Natural killer cell (primary cell): ENCODE results near the gene HIVEP3. TPM values are rescaled to one million over a fixed set of nuclear protein-coding genes. Genes with fewer than 3 reads are reported as not detected.

ENCODE experiments used
- ATAC-seq, 3 donors: fragments of 150-1000 bp in 2 of 3; fragments of 200-7000 bp in 1 of 3; cut with Tn5 transposase; 1 replicate in 1 of 3; 2 replicates in 2 of 3; pipeline ENCODE4 v1.10.0; 2021; ENCODE audit warnings: mild to moderate bottlenecking in 2 of 3, moderate library complexity in 2 of 3
- DNase-seq, 2 donors: peaks; one replicate each; pipeline versions ENCODE4 v3.0.0 to v3.0.0-alpha.2; 2013 to 2021; ENCODE audit warnings: mixed read lengths in 1 of 2
- H3K27ac ChIP-seq: one replicate; pipeline ENCODE4 v1.5.1; 2013; ENCODE audit warnings: mild to moderate bottlenecking, low read length
- H3K27me3 ChIP-seq: one replicate; pipeline ENCODE4 v1.6.1; 2013; ENCODE audit warnings: low read length; ENCODE audit not compliant: control insufficient read depth, insufficient read depth
- H3K36me3 ChIP-seq: one replicate; pipeline ENCODE4 v1.6.1; 2013; ENCODE audit warnings: low read length; ENCODE audit not compliant: control insufficient read depth, insufficient read depth
- H3K4me1 ChIP-seq: one replicate; pipeline ENCODE4 v1.6.1; 2013; ENCODE audit warnings: low read length; ENCODE audit not compliant: control insufficient read depth, insufficient read depth
- H3K4me3 ChIP-seq: one replicate; pipeline ENCODE4 v1.5.1; 2013; ENCODE audit warnings: low read length
- H3K9me3 ChIP-seq: one replicate; pipeline ENCODE4 v1.6.1; 2013; ENCODE audit warnings: low read length; ENCODE audit not compliant: control insufficient read depth, insufficient read depth
- H3K27ac Mint-ChIP-seq, 2 donors: one replicate each; pipeline ENCODE4 v1.8.0; 2022; ENCODE audit warnings: mild to moderate bottlenecking in 2 of 2, mixed read lengths in 2 of 2, moderate library complexity in 1 of 2
- H3K27me3 Mint-ChIP-seq, 2 donors: one replicate each; pipeline ENCODE4 v1.8.0; 2022; ENCODE audit warnings: low read depth in 2 of 2, mixed read lengths in 2 of 2
- H3K36me3 Mint-ChIP-seq: one replicate; pipeline ENCODE4 v1.8.0; 2022; ENCODE audit warnings: mixed read lengths
- H3K4me1 Mint-ChIP-seq, 2 donors: one replicate each; pipeline ENCODE4 v1.8.0; 2022; ENCODE audit warnings: mixed read lengths in 2 of 2
- H3K4me3 Mint-ChIP-seq: one replicate; pipeline ENCODE4 v1.8.0; 2022; ENCODE audit warnings: mild to moderate bottlenecking, moderate library complexity, mixed read lengths
- H3K9me3 Mint-ChIP-seq, 2 donors: one replicate each; pipeline ENCODE4 v1.8.0; 2022; ENCODE audit warnings: mixed read lengths in 2 of 2
- CTCF ChIP-seq: fragments of 200-600 bp; IDR thresholded peaks from one replicate; pipeline ENCODE4 v1.8.0; 2022; ENCODE audit warnings: antibody characterized with exemption
- WGBS: methylation state at CpG from one replicate; pipeline ENCODE4 v1.1.7; 2013; ENCODE audit warnings: missing lambda C conversion rate; ENCODE audit not compliant: insufficient coverage; 5-methylcytosine and 5-hydroxymethylcytosine counted together
- intact Hi-C: fragments of 100-400 bp; cut with micrococcal nuclease; formaldehyde crosslinking; loops from one replicate; pipeline ENCODE4 v1.14.2; 2022
- total RNA-seq, 4 donors: library from RNA; stranded (reverse); fragments of 120-200 nt in 1 of 4; gene quantifications; one replicate each; pipeline versions ENCODE4 v1.2.3 to v1.2.4, GENCODE V29; 2013 to 2022

Gene HIVEP3
- total RNA-seq, 3 donors from 2014 or later (not counting 1 experiment from before 2014, with no cell fraction given), result 26.2 to 35.2 (median 29.8) TPM

- TF ChIP-seq CTCF, result no peak
- peak overlapping the region; percentile 37 for H3K4me3 Mint-ChIP-seq
- H3K4me1 Mint-ChIP-seq, result peaks cover 41 to 66% of the 10 kb centered on the region in 2 donors
- no peaks in the 10 kb centered on the region for H3K9me3 Mint-ChIP-seq
- Histone ChIP-seq H3K27me3 (no peaks in the 10 kb centered on the region), H3K27ac (no peak overlapping the region), H3K36me3 (no peaks in the 10 kb centered on the region), H3K4me1 (peaks cover 14% of the 10 kb centered on the region), H3K9me3 (no peaks in the 10 kb centered on the region), H3K4me3 (no peak overlapping the region)
- no peak for ATAC-seq
- 83% methylated on average over 10 of the region's 10 CpGs for WGBS
- H3K36me3 Mint-ChIP-seq, result no peaks in the 10 kb centered on the region
- H3K27ac Mint-ChIP-seq, result peak overlapping the region; percentile 14 to 74
- no peaks in the 10 kb centered on the region for H3K27me3 Mint-ChIP-seq
- DNase-seq, result no peak
- intact Hi-C loops, result no loop called here
Measured at GRCh38 chr1:41623736-41624135, 295.0 kb downstream of the HIVEP3 start.

GRCh38 chr1:41622859-41623732, 295.6 kb downstream of the HIVEP3 start:
- peak overlapping the region; percentile 21 for H3K27ac ChIP-seq
- H3K9me3 ChIP-seq, result no peaks in the 10 kb centered on the region
- no peaks in the 10 kb centered on the region for H3K27me3 ChIP-seq
- Mint-ChIP-seq H3K4me1 (peaks cover 40 to 65% of the 10 kb centered on the region in 2 donors), H3K9me3 (no peaks in the 10 kb centered on the region), H3K27me3 (no peaks in the 10 kb centered on the region), H3K4me3 (no peak overlapping the region), H3K27ac (peak overlapping the region; percentile 14 to 74), H3K36me3 (no peaks in the 10 kb centered on the region)
- H3K4me1 ChIP-seq, result peaks cover 14% of the 10 kb centered on the region
- ATAC-seq (peak in 2 of 3 donors; percentile 42 to 50), DNase-seq (no peak)
- 29% methylated on average over 8 of the region's 8 CpGs for WGBS
- intact Hi-C loops, result no loop called here
- TF ChIP-seq CTCF, result no peak
- no peaks in the 10 kb centered on the region for H3K36me3 ChIP-seq
- H3K4me3 ChIP-seq, result no peak overlapping the region

- 94% methylated on average over 8 of the region's 8 CpGs for WGBS
- Mint-ChIP-seq H3K36me3 (no peaks in the 10 kb centered on the region), H3K4me1 (peaks cover 34 to 60% of the 10 kb centered on the region in 2 donors), H3K27ac (peak overlapping the region in 1 of 2 donors; percentile 74), H3K27me3 (no peaks in the 10 kb centered on the region), H3K9me3 (no peaks in the 10 kb centered on the region), H3K4me3 (no peak overlapping the region)
- Histone ChIP-seq H3K27me3 (no peaks in the 10 kb centered on the region), H3K27ac (no peak overlapping the region), H3K4me1 (peaks cover 14% of the 10 kb centered on the region), H3K36me3 (no peaks in the 10 kb centered on the region), H3K9me3 (no peaks in the 10 kb centered on the region), H3K4me3 (no peak overlapping the region)
- ATAC-seq (no peak), DNase-seq (no peak)
- intact Hi-C loops, result no loop called here
- no peak for TF ChIP-seq CTCF
Measured at GRCh38 chr1:41622402-41622801, 296.3 kb downstream of the HIVEP3 start.
